Activated naive CD4-positive, alpha-beta T cell treated with anti-CD3 and anti-CD28 coated beads, Interleukin-2, amount 50 U/mL, for 72 hours (primary cell): Measurements from ENCODE around the gene AP4S1. TPM values are rescaled to one million over a fixed set of nuclear protein-coding genes. Genes with fewer than 3 reads are reported as not detected.
"Not testable (repeated sequence)": the region's sequence is repeated elsewhere in the genome, so short reads cannot be mapped to it uniquely, and the experiment has no call there.

ENCODE experiments used
- ATAC-seq, 2 donors: fragments of 150-1000 bp; cut with Tn5 transposase; 2 replicates each; pipeline ENCODE4 v1.10.0; 2021; ENCODE audit warnings: mild to moderate bottlenecking in 2 of 2, moderate library complexity in 2 of 2
- DNase-seq, 2 donors: peaks; one replicate each; pipeline ENCODE4 v3.0.0; 2021 to 2022; ENCODE audit warnings: low spot score in 2 of 2
- H3K27ac Mint-ChIP-seq, 2 donors: one replicate each; pipeline ENCODE4 v1.8.0; 2022; ENCODE audit warnings: mild to moderate bottlenecking in 2 of 2, mixed read lengths in 2 of 2
- H3K36me3 Mint-ChIP-seq, 2 donors: one replicate each; pipeline ENCODE4 v1.8.0; 2022; ENCODE audit warnings: mixed read lengths in 2 of 2
- H3K9me3 Mint-ChIP-seq, 2 donors: one replicate each; pipeline ENCODE4 v1.8.0; 2022; ENCODE audit warnings: mixed read lengths in 2 of 2
- total RNA-seq, 2 donors: library from RNA; stranded (reverse); gene quantifications; one replicate each; pipeline ENCODE4 v1.2.3, GENCODE V29; 2022

Gene AP4S1
- total RNA-seq, 2 donors from 2014 or later = 2.8 to 4.0 TPM

- no peaks in the 10 kb centered on the region for H3K9me3 Mint-ChIP-seq
- no peak for ATAC-seq
Measured at GRCh38 chr14:31090883-31091764, 65.7 kb downstream of the AP4S1 start.

GRCh38 chr14:31092160-31092708 is 66.8 kb downstream of the AP4S1 start:
- ATAC-seq (no peak), DNase-seq (no peak)
- H3K36me3 Mint-ChIP-seq = no peaks in the 10 kb centered on the region
- no peaks in the 10 kb centered on the region for H3K9me3 Mint-ChIP-seq
- no peak overlapping the region for H3K27ac Mint-ChIP-seq

More at GRCh38 chr14:31090883-31091764, 65.7 kb downstream of the AP4S1 start:
- peak overlapping the region in 1 of 2 donors; percentile 55 for H3K27ac Mint-ChIP-seq
- H3K36me3 Mint-ChIP-seq = no peaks in the 10 kb centered on the region
- no peak for DNase-seq

- not testable (repeated sequence) for H3K36me3 Mint-ChIP-seq, H3K27ac Mint-ChIP-seq, DNase-seq, ATAC-seq, H3K9me3 Mint-ChIP-seq
Measured at GRCh38 chr14:31093884-31094839, 68.7 kb downstream of the AP4S1 start.

- ATAC-seq, H3K27ac Mint-ChIP-seq, H3K9me3 Mint-ChIP-seq, DNase-seq: not testable (repeated sequence)
- peaks cover 0 to 15% of the 10 kb centered on the region in 2 donors for H3K36me3 Mint-ChIP-seq
Measured at GRCh38 chr14:31095817-31096216, 70.4 kb downstream of the AP4S1 start.

- no peak overlapping the region for H3K27ac Mint-ChIP-seq
Measured at GRCh38 chr14:31096255-31096654, 70.8 kb downstream of the AP4S1 start.

GRCh38 chr14:31097081-31097480 is 71.6 kb downstream of the AP4S1 start:
- DNase-seq = no peak
- Mint-ChIP-seq H3K9me3 (no peaks in the 10 kb centered on the region), H3K36me3 (peaks cover 6 to 17% of the 10 kb centered on the region in 2 donors), H3K27ac (peak overlapping the region in 1 of 2 donors; percentile 82)
- ATAC-seq = no peak

More at GRCh38 chr14:31096255-31096654, 70.8 kb downstream of the AP4S1 start:
- ATAC-seq (no peak), DNase-seq (no peak)
- Mint-ChIP-seq H3K9me3 (no peaks in the 10 kb centered on the region), H3K36me3 (peaks cover 0 to 17% of the 10 kb centered on the region in 2 donors)

- peak; percentile 95 to 96 for ATAC-seq
- peaks cover 13 to 47% of the 10 kb centered on the region in 2 donors for H3K36me3 Mint-ChIP-seq
Measured at GRCh38 chr14:31106768-31107167, 81.3 kb downstream of the AP4S1 start.

GRCh38 chr14:31109257-31109656 is 83.8 kb downstream of the AP4S1 start:
- Mint-ChIP-seq H3K9me3 (no peaks in the 10 kb centered on the region), H3K36me3 (peaks cover 6 to 28% of the 10 kb centered on the region in 2 donors), H3K27ac (no peak overlapping the region)
- ATAC-seq = no peak
- DNase-seq = no peak

More at GRCh38 chr14:31106768-31107167, 81.3 kb downstream of the AP4S1 start:
- DNase-seq = no peak
- peak overlapping the region in 1 of 2 donors; percentile 79 for H3K27ac Mint-ChIP-seq
- no peaks in the 10 kb centered on the region for H3K9me3 Mint-ChIP-seq

- DNase-seq (no peak), ATAC-seq (no peak)
- H3K27ac Mint-ChIP-seq = no peak overlapping the region
- H3K9me3 Mint-ChIP-seq = no peaks in the 10 kb centered on the region
- peaks cover 0 to 14% of the 10 kb centered on the region in 2 donors for H3K36me3 Mint-ChIP-seq
Measured at GRCh38 chr14:31110872-31111271, 85.4 kb downstream of the AP4S1 start.

GRCh38 chr14:31113794-31114193 is 88.3 kb downstream of the AP4S1 start:
- Mint-ChIP-seq H3K9me3 (no peaks in the 10 kb centered on the region), H3K27ac (no peak overlapping the region), H3K36me3 (peaks cover 0 to 9% of the 10 kb centered on the region in 2 donors)
- no peak for ATAC-seq
- DNase-seq = no peak

- no peak overlapping the region for H3K27ac Mint-ChIP-seq
- H3K36me3 Mint-ChIP-seq = peaks cover 4 to 15% of the 10 kb centered on the region in 2 donors
- DNase-seq (no peak), ATAC-seq (no peak)
- no peaks in the 10 kb centered on the region for H3K9me3 Mint-ChIP-seq
Measured at GRCh38 chr14:31118892-31119291, 93.4 kb downstream of the AP4S1 start.

GRCh38 chr14:31122098-31122611 is 96.7 kb downstream of the AP4S1 start:
- H3K36me3 Mint-ChIP-seq = peaks cover 4 to 19% of the 10 kb centered on the region in 2 donors
- H3K27ac Mint-ChIP-seq = no peak overlapping the region
- H3K9me3 Mint-ChIP-seq = no peaks in the 10 kb centered on the region
- no peak for DNase-seq
- ATAC-seq = no peak

- DNase-seq = no peak
- Mint-ChIP-seq H3K36me3 (peaks cover 4 to 19% of the 10 kb centered on the region in 2 donors), H3K27ac (peak overlapping the region in 1 of 2 donors; percentile 40), H3K9me3 (no peaks in the 10 kb centered on the region)
- no peak for ATAC-seq
Measured at GRCh38 chr14:31122921-31123320, 97.5 kb downstream of the AP4S1 start.

GRCh38 chr14:31124197-31124596 is 98.7 kb downstream of the AP4S1 start:
- H3K27ac Mint-ChIP-seq = no peak overlapping the region
- DNase-seq (peak in 1 of 2 donors; percentile 22), ATAC-seq (peak; percentile 54 to 79)
- peaks cover 8 to 31% of the 10 kb centered on the region in 2 donors for H3K36me3 Mint-ChIP-seq
- no peaks in the 10 kb centered on the region for H3K9me3 Mint-ChIP-seq

GRCh38 chr14:31125231-31125630 is 99.8 kb downstream of the AP4S1 start:
- no peaks in the 10 kb centered on the region for H3K9me3 Mint-ChIP-seq
- no peak for ATAC-seq
- H3K27ac Mint-ChIP-seq = no peak overlapping the region
- peaks cover 5 to 27% of the 10 kb centered on the region in 2 donors for H3K36me3 Mint-ChIP-seq
- no peak for DNase-seq

GRCh38 chr14:31126680-31127079 is 101.2 kb downstream of the AP4S1 start:
- Mint-ChIP-seq H3K36me3 (peaks cover 5 to 27% of the 10 kb centered on the region in 2 donors), H3K9me3 (no peaks in the 10 kb centered on the region), H3K27ac (no peak overlapping the region)
- ATAC-seq (no peak), DNase-seq (no peak)
